Measurements from ENCODE around the gene NOS1AP.

GRCh38 chr1:162303004-162303344 is 233.5 kb downstream of the NOS1AP start:
- TF ChIP-seq, protein P1, sequence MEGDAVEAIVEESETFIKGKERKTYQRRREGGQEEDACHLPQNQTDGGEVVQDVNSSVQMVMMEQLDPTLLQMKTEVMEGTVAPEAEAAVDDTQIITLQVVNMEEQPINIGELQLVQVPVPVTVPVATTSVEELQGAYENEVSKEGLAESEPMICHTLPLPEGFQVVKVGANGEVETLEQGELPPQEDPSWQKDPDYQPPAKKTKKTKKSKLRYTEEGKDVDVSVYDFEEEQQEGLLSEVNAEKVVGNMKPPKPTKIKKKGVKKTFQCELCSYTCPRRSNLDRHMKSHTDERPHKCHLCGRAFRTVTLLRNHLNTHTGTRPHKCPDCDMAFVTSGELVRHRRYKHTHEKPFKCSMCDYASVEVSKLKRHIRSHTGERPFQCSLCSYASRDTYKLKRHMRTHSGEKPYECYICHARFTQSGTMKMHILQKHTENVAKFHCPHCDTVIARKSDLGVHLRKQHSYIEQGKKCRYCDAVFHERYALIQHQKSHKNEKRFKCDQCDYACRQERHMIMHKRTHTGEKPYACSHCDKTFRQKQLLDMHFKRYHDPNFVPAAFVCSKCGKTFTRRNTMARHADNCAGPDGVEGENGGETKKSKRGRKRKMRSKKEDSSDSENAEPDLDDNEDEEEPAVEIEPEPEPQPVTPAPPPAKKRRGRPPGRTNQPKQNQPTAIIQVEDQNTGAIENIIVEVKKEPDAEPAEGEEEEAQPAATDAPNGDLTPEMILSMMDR (IDR thresholded peaks at IDR 0.05), result no peak
- TF ChIP-seq POLR2AphosphoS5 (IDR thresholded peaks at IDR 0.05) (no peak), POLR2A (IDR thresholded peaks at IDR 0.05) (no peak), EP300 (IDR thresholded peaks at IDR 0.05; ENCODE audit: low read depth) (no peak)

All from transverse colon (tissue), 4 donors.